Activated CD4-positive, alpha-beta memory T cell treated with anti-CD3 and anti-CD28 coated beads for 36 hours (primary cell): Measurements from ENCODE around the gene TMEM170B. TPM values are rescaled to one million over a fixed set of nuclear protein-coding genes. Genes with fewer than 3 reads are reported as not detected.
"Not testable (repeated sequence)": the region's sequence is repeated elsewhere in the genome, so short reads cannot be mapped to it uniquely, and the experiment has no call there.

ENCODE experiments used
- CTCF ChIA-PET: fragments of 350-600 bp; sonication (Branson Sonifier 250); formaldehyde crosslinking; loops from one replicate; lab custom pipeline; 2021; ENCODE audit warnings: antibody characterized with exemption, inconsistent platforms; lab: Charles Lee
- POLR2A ChIA-PET: fragments of 350-600 bp; sonication (Branson Sonifier 250); formaldehyde crosslinking; loops from one replicate; lab custom pipeline; 2021; ENCODE audit warnings: antibody characterized with exemption; lab: Charles Lee
- DNase-seq: peaks from one replicate; pipeline ENCODE4 v3.0.0-alpha.2; 2020
- H3K27ac Mint-ChIP-seq: one replicate; pipeline ENCODE4 v1.8.0; 2021; ENCODE audit warnings: mixed read lengths
- H3K27me3 Mint-ChIP-seq: one replicate; pipeline ENCODE4 v1.8.0; 2021; ENCODE audit warnings: mixed read lengths
- H3K36me3 Mint-ChIP-seq: one replicate; pipeline ENCODE4 v1.8.0; 2021; ENCODE audit warnings: mixed read lengths
- H3K4me1 Mint-ChIP-seq: one replicate; pipeline ENCODE4 v1.8.0; 2021; ENCODE audit warnings: low read depth, mixed read lengths
- H3K4me3 Mint-ChIP-seq: one replicate; pipeline ENCODE4 v1.8.0; 2021; ENCODE audit warnings: mild to moderate bottlenecking, mixed read lengths
- H3K9me3 Mint-ChIP-seq: one replicate; pipeline ENCODE4 v1.8.0; 2021; ENCODE audit warnings: mixed read lengths
- intact Hi-C: fragments of 100-400 bp; cut with micrococcal nuclease; formaldehyde crosslinking; loops from one replicate; pipeline ENCODE4 v1.15.1; 2023
- total RNA-seq, 2 experiments: library from RNA; stranded (reverse); gene quantifications; one replicate each; pipeline ENCODE4 v1.2.3, GENCODE V29; 2021

The TMEM170B gene
- total RNA-seq, 2 experiments from 2014 or later = 0.83 to 1.1 TPM

GRCh38 chr6:11535801-11536230 is 1.7 kb upstream of the TMEM170B start:
- Mint-ChIP-seq H3K4me1 (peaks cover 9% of the 10 kb centered on the region), H3K27ac (no peak overlapping the region)

DNA sequence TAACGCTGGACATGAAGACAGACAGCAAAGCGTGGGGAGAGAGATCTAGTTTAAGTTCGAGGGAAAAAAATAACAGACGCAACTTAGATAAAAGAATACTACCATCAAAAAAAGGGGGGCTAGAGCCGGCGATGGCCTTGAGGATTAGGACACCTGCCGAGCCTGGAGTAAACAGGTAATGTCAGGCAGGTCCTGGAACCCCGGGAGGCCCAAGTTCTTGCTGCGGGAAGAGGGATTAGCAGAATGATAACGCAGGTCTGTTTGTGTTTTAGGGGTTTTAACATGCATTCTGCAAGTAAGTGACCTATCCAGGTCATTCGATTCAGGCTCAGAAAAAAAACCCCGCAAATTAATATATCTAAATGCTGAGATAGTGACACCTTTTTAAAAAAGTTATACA is 754 bp upstream of the TMEM170B start:
- Mint-ChIP-seq H3K9me3 (no peaks in the 10 kb centered on the region), H3K27me3 (peaks cover 15% of the 10 kb centered on the region), H3K36me3 (no peaks in the 10 kb centered on the region), H3K27ac (no peak overlapping the region), H3K4me1 (peaks cover 9% of the 10 kb centered on the region), H3K4me3 (peak overlapping the region; percentile 67)
- ChIA-PET CTCF (no interaction called here), POLR2A (no interaction called here)
- intact Hi-C loops = loop anchor here (1.0 to 5.0 kb wide), 5 partner anchors 76 to 813 kb away; partner anchors contain the start of genes SMIM13 and TMEM14C
- no peak for DNase-seq

More at GRCh38 chr6:11535801-11536230, 1.7 kb upstream of the TMEM170B start:
- H3K36me3 Mint-ChIP-seq = no peaks in the 10 kb centered on the region
- ChIA-PET CTCF (no interaction called here), POLR2A (no interaction called here)
- intact Hi-C loops = loop anchor here (2.0 to 5.0 kb wide), 2 partner anchors 75 to 169 kb away; no protein-coding TSS in a partner anchor
- peaks cover 15% of the 10 kb centered on the region for H3K27me3 Mint-ChIP-seq
- H3K9me3 Mint-ChIP-seq = no peaks in the 10 kb centered on the region
- peak; percentile 45 for DNase-seq
- H3K4me3 Mint-ChIP-seq = no peak overlapping the region

- ChIA-PET CTCF (interaction anchor here (1.0 to 1.4 kb wide), 2 partner anchors 37 to 42 kb away, joined by 4 to 6 read pairs; no protein-coding TSS in a partner anchor), POLR2A (no interaction called here)
- H3K27ac Mint-ChIP-seq = no peak overlapping the region
- H3K9me3 Mint-ChIP-seq = no peaks in the 10 kb centered on the region
- peak; percentile 24 for DNase-seq
- no peaks in the 10 kb centered on the region for H3K36me3 Mint-ChIP-seq
- intact Hi-C loops = loop anchor here (2.0 to 5.0 kb wide), 2 partner anchors 171 to 1133 kb away; no protein-coding TSS in a partner anchor
- peak overlapping the region; percentile 73 for H3K4me3 Mint-ChIP-seq
- H3K27me3 Mint-ChIP-seq = peaks cover 12% of the 10 kb centered on the region
- peaks cover 9% of the 10 kb centered on the region for H3K4me1 Mint-ChIP-seq
These were observed 686 bp downstream of the TMEM170B start for GRCh38 chr6:11538052-11538818.

GRCh38 chr6:11538819-11539468 is 1.4 kb downstream of the TMEM170B start:
- CTCF ChIA-PET = interaction anchor here (1.0 to 1.4 kb wide), 2 partner anchors 37 to 43 kb away, joined by 4 to 6 read pairs; no protein-coding TSS in a partner anchor
- H3K9me3 Mint-ChIP-seq = no peaks in the 10 kb centered on the region
- H3K4me1 Mint-ChIP-seq = peaks cover 9% of the 10 kb centered on the region
- H3K27me3 Mint-ChIP-seq = peaks cover 11% of the 10 kb centered on the region
- H3K27ac Mint-ChIP-seq = no peak overlapping the region
- POLR2A ChIA-PET = no interaction called here
- DNase-seq = no peak
- H3K4me3 Mint-ChIP-seq = peak overlapping the region; percentile 73
- intact Hi-C loops = loop anchor here (2.0 to 5.0 kb wide), 2 partner anchors 172 to 1134 kb away; no protein-coding TSS in a partner anchor
- no peaks in the 10 kb centered on the region for H3K36me3 Mint-ChIP-seq

DNA sequence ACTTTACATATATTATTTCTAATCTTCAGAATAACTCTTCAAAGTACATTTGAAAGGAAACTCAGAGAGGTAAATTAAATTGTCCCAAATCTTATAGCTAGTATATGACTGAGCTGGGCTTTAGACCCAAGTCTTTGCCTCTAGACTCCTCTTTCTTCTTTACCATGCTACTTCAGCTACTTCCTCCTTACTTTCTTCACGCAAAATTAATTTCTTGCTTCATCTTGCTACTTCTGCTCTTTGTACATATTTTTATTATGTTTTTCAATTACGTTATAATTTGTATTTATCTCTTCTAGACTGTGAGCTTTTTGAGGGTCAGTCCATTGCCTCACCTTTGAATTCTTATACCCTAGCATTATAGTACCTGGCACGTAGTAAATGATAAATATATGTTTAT is 5.3 kb downstream of the TMEM170B start:
- H3K4me3 Mint-ChIP-seq = no peak overlapping the region
- peaks cover 6% of the 10 kb centered on the region for H3K4me1 Mint-ChIP-seq
- no peak for DNase-seq
- ChIA-PET CTCF (interaction anchor here (1.5 kb wide), 1 partner anchor 33 kb away, joined by 4 read pairs; no protein-coding TSS in a partner anchor), POLR2A (no interaction called here)
- no peaks in the 10 kb centered on the region for H3K27me3 Mint-ChIP-seq
- intact Hi-C loops = no loop called here
- H3K36me3 Mint-ChIP-seq = no peaks in the 10 kb centered on the region
- peaks cover 1% of the 10 kb centered on the region for H3K9me3 Mint-ChIP-seq
- H3K27ac Mint-ChIP-seq = no peak overlapping the region

DNA sequence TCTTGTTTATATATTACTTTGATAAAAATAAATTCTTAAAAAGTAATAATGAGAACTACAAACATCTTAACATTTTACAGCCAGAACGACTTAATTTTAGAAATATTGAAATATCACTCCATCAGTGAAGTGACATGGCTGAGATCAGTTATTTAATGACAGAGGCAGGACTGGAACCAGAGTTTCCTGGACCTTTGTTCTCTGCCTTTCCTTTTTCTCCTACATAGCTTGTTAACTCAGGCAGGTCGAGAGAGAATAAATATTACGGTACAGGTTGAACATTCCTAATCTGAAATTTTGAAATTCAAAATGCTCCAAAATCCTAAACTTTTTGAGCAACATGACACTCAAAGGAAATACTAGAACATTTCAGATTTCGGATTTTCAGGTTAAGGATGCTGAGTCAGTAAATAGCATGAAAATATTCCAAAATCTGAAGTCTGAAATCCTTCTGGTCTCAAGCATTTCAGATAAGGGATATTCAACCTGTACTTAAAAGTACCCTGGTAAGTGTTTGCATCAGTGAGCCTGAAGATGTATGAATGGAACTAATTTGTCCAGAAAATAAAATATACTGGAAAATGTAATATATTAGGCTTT is 6.5 kb downstream of the TMEM170B start:
- DNase-seq = no peak
- H3K4me1 Mint-ChIP-seq = peaks cover under 1% of the 10 kb centered on the region
- H3K27me3 Mint-ChIP-seq = no peaks in the 10 kb centered on the region

DNA sequence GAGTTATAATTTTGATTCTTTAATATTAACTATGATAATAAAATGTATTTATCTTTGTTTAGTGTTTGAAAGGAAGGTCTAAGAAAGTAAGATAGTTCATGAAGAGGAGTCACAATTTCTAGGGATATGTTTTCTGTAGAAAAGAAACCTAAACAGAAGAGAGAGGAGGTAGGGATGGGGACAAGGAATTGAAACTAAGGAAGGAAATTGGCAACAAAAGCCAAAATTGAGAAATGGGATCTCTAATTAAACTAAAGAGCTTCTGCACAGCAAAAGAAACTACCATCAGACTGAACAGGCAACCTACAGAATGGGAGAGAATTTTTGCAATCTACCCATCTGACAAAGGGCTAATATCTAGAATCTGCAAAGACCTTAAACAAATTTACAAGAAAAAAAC is 10.3 kb downstream of the TMEM170B start:
- H3K36me3 Mint-ChIP-seq, POLR2A ChIA-PET, CTCF ChIA-PET, H3K27me3 Mint-ChIP-seq, H3K27ac Mint-ChIP-seq, H3K9me3 Mint-ChIP-seq, DNase-seq, H3K4me3 Mint-ChIP-seq, H3K4me1 Mint-ChIP-seq, intact Hi-C loops: not testable (repeated sequence)

More for the DNA sequence above, 6.5 kb downstream of the TMEM170B start:
- intact Hi-C loops = no loop called here
- no peak overlapping the region for H3K27ac Mint-ChIP-seq
- no peak overlapping the region for H3K4me3 Mint-ChIP-seq
- H3K36me3 Mint-ChIP-seq = no peaks in the 10 kb centered on the region
- POLR2A ChIA-PET = no interaction called here
- CTCF ChIA-PET = interaction anchor here (1.5 kb wide), 1 partner anchor 32 kb away, joined by 4 read pairs; no protein-coding TSS in a partner anchor
- H3K9me3 Mint-ChIP-seq = peaks cover 4% of the 10 kb centered on the region

DNA sequence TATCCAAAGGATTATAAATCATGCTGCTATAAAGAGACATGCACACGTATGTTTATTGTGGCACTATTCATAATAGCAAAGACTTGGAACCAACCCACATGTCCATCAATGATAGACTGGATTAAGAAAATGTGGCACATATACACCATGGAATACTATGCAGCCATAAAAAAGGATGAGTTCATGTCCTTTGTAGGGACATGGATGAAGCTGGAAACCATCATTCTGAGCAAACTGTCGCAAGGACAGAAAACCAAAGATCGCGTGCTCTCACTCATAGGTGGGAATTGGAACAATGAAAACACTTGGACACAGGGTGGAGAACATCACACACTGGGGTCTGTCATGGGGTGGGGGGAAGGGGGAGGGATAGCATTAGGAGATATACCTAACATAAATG is 11.0 kb downstream of the TMEM170B start:
- H3K4me1 Mint-ChIP-seq, H3K4me3 Mint-ChIP-seq, DNase-seq, H3K27ac Mint-ChIP-seq, H3K27me3 Mint-ChIP-seq, H3K9me3 Mint-ChIP-seq, H3K36me3 Mint-ChIP-seq, CTCF ChIA-PET, POLR2A ChIA-PET, intact Hi-C loops: not testable (repeated sequence)

- Mint-ChIP-seq H3K9me3 (peaks cover 4% of the 10 kb centered on the region), H3K27ac (no peak overlapping the region), H3K4me1 (peaks cover 3% of the 10 kb centered on the region), H3K27me3 (no peaks in the 10 kb centered on the region), H3K36me3 (no peaks in the 10 kb centered on the region), H3K4me3 (no peak overlapping the region)
- no peak for DNase-seq
- POLR2A ChIA-PET = no interaction called here
- CTCF ChIA-PET = no interaction called here
- intact Hi-C loops = no loop called here
These were observed 13.5 kb downstream of the TMEM170B start for GRCh38 chr6:11551053-11551452.

GRCh38 chr6:11552442-11552841 is 14.9 kb downstream of the TMEM170B start:
- intact Hi-C loops = no loop called here
- no peak overlapping the region for H3K4me3 Mint-ChIP-seq
- no peak for DNase-seq
- ChIA-PET CTCF (no interaction called here), POLR2A (no interaction called here)
- H3K9me3 Mint-ChIP-seq = peaks cover 4% of the 10 kb centered on the region
- no peaks in the 10 kb centered on the region for H3K27me3 Mint-ChIP-seq
- H3K27ac Mint-ChIP-seq = no peak overlapping the region
- H3K4me1 Mint-ChIP-seq = peaks cover 3% of the 10 kb centered on the region
- H3K36me3 Mint-ChIP-seq = no peaks in the 10 kb centered on the region

DNA sequence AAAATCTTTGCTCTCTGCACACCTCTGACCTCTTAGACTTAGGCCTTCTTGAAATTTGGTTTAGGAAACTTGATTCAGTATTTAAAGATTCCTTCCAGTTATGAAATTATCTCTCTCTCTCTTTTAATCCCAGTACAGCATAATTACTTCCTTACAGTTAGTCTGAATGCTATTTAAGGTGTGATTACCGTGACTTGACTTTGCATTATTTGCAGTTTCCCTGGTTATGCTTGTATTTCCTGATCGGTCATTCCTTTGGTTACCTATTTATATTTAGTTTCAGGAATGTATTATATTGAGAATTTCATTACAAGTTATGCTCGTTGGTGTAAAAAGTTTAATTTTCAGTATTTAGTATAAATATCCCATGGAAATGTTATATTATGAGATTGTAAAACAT is 16.3 kb downstream of the TMEM170B start:
- CTCF ChIA-PET = no interaction called here
- Mint-ChIP-seq H3K4me1 (peaks cover 3% of the 10 kb centered on the region), H3K9me3 (no peaks in the 10 kb centered on the region), H3K4me3 (no peak overlapping the region), H3K27ac (no peak overlapping the region), H3K36me3 (peaks cover 1% of the 10 kb centered on the region), H3K27me3 (no peaks in the 10 kb centered on the region)
- intact Hi-C loops = no loop called here
- POLR2A ChIA-PET = no interaction called here
- DNase-seq = no peak

DNA sequence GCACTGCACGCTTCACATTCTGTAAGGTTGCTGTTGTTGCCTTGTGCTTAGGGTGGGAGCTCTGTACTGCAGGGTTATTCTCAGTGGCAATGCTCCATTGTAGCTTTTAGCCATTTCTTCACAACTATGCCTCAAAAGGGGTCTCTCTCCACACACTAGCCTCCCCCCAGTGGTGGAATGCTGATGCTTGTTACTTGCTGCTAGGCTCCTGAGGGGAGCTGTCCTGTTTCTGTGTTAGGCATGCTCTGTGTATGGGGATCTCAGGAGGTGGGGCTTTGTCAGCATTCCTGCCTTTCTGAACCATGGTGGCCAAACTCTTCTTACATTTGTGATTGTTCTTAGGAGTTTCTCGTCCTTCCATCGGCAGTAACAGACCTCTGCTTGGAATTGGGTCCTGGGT is 18.8 kb downstream of the TMEM170B start:
- H3K36me3 Mint-ChIP-seq = peaks cover 1% of the 10 kb centered on the region
- H3K4me1 Mint-ChIP-seq = peaks cover 3% of the 10 kb centered on the region
- no peak for DNase-seq
- ChIA-PET CTCF (interaction anchor here (0.5 kb wide), 1 partner anchor 731 kb away, joined by 3 read pairs; no protein-coding TSS in a partner anchor), POLR2A (no interaction called here)
- no peaks in the 10 kb centered on the region for H3K9me3 Mint-ChIP-seq
- no peak overlapping the region for H3K4me3 Mint-ChIP-seq
- intact Hi-C loops = no loop called here
- no peaks in the 10 kb centered on the region for H3K27me3 Mint-ChIP-seq
- no peak overlapping the region for H3K27ac Mint-ChIP-seq
